NCI-H2227 treated with DMSO at 0.1 percent for 48 hours (cell line): Measurements from ENCODE around the gene GABRA5.
"Not testable (repeated sequence)": the region's sequence is repeated elsewhere in the genome, so short reads cannot be mapped to it uniquely, and the experiment has no call there.

Experiments
- DNase-seq: peaks from one replicate; lab custom pipeline; 2025; lab: John Stamatoyannopoulos, UW

GABRA5 gene

DNA sequence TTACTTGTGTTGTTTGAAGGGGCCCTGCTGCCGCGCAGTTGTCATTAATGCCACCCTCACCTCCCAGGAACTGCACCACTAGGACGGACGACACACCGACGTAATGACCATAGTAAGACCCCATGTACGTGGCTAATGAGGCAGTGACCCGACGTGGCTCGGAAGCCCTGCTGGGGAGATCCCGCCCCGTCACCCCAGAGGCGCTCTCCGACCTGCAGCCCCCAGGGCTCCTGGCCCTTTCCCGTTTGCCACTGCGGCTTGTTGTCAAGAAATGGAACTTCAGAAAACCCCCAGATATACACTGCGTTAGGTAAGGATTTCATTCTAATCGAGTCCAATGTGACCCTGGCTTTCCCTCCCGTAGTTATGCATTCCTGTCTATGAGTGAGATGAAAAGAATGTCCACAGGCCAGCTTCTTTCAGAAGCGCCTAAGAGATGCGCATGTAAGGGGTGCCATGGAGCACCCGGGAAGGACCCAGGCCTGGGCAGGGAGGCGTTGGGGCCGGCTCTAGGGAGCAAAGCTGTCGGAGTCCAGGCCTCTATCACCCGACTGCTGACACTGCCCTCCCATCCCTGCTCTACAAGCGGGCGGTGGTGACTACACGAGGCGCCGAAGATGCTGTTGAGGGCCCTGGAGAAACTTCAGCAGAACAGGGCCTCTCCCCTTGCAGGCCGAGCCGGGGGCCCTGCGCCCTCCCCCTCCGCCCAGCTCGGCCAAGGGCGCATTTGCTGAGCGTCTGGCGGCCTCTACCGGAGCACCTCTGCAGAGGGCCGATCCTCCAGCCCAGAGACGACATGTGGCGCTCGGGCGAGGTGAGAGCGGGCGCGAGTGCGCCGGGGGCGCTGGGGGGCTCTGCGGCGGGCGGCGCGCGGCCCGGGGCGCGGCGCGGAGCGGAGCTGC, at the start of gene GABRA5:
GABRA5 (plus strand) TSS at position 765 of the 902 bp plus-strand sequence. CDS start 2,187 bp downstream, outside the sequence.
- peak; percentile 4 for DNase-seq

DNA sequence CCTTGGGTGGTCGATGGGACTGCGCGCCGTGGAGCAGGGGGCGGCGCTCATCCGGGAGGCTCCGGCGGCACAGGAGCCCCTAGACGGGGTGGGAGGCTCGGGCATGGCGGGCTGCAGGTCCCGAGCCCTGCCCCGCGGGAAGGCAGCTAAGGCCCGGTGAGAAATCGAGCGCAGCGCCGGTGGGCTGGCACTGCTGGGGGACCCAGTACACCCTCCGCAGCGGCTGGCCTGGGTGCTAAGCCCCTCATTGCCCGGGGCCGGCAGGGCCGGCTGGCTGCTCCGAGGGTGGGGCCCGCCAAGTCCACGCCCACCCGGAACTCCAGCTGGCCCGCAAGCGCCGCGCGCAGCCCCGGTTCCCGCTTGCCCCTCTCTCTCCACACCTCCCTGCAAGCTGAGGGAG, 35.7 kb upstream of the GABRA5 start:
- DNase-seq = not testable (repeated sequence)

DNA sequence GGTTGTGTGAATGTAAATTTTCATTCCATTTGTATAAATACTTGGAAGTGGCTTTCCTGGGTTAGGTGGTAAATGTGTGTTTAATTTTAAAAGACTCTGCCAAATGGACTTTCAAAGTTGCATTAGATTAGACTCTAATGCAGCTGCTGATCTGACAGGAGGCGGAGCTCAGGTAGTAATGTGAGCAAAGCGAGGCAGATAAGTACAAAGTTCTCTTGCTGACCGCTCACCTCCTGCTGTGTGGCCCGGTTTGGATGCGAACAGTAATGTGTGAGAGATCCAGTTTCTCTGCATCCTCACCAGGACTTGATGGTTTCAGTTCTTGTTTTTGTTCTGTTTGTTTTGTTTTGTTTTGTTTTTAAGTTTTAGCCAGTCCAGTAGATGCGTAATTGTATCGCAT, 34.9 kb upstream of the GABRA5 start:
- DNase-seq = no peak

DNA sequence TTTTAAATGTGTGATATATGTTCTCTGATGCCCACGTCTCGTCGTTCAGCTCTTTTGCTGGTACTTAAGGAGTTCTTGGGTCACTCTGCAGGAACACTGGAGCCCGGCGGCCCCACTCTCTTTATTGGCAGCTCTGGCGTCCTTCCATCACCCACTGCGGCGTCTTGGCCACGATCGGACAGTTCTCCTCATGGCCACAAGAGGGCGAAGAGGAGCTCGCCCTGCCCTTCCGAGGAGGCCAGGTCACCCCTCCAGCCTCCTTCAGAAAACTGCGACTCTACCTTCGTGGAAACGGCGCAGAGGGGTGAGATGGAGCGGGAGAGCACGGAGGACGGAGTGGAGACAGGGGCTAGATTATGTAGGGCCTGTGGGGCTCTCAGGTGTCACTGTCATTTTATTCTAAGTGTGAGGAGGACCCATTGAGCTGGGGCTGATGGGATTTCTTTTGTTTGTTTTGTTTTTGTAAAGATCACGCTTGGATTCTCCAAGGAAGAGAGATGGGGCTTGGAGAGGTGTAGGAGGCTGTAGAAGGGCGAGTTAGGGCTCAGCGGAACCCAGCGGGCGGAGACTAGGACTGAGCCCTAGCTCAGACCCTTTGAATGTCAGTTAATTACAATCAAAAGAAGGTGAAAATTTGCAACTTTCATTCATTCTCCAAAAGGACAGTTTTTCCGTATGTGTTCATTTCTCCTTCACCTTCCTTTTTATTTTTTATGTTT, 28.0 kb upstream of the GABRA5 start:
- DNase-seq = no peak

DNA sequence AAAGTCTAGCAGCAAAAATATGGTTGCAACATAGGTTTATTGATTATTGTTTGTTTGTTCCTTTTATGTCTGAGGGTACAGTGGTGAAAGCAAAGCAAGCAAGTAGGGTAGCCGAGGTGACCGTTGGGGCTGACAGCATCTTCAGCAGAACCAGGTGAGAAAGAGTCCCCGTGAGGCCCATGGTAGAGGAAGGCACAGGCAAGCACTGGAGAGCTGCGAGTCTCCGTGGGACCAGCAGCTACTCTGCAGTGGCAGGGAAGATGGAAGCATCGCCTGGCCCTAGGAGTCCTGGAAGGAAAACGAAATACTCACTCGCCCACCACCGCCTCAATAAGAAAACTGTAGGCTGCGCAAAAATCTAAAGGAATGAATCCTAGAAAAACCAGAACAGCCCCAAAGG, 25.3 kb upstream of the GABRA5 start:
- DNase-seq = no peak

DNA sequence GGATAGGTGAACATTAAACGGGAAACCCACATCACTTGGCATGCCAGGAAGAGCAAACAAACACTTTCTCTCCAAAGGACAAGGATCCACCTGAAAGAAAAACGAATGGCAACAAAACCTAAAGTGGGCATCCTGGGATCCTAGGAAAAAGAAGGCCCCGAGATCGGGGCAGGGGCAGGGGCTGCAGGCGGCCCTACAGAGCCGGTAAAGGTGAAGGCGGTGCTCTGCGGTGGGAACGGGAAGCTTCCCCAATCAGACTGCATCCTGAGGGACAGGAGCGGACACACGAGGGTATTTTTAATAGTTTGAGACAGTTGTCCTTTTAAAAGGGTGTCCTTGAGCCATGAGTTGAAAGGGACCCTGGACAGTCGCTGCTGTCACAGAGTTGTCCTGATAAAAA, 24.9 kb upstream of the GABRA5 start:
- no peak for DNase-seq

DNA sequence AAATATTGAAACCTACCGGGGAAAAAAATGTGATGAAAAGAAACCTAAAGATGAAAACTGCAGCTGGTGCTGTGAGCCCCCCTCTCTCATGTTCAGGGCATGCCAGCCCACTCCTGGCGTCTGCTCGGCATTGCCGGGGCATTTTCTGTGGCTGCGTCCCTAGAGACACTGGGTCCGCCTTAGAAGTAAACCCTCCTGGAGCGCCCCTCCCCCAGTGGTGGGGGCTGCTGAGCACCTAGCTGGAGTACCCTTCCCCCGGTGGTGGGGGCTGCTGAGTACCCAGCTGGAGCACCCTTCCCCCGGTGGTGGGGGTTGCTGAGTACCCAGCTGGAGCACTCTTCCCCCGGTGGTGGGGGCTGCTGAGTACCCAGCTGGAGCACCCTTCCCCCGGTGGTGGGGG, 24.5 kb upstream of the GABRA5 start:
- no peak for DNase-seq

DNA sequence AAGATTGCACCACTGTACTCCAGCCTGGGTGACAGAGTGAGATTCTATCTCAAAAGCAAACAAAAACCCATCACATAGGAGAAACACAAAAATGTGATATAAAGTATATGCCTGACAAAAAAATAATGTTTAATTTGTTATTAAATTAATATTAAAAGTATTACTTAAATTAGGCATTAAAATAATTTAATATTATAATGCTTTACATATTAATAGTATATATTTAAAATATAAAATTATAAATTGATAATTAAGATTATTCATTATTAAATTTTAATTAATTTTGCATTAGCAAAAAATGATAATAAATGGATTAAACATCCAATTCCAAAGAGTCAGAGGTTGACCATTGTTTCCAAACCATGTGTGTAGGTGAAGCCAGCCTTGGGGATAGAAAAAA, 22.0 kb upstream of the GABRA5 start:
- DNase-seq = no peak

DNA sequence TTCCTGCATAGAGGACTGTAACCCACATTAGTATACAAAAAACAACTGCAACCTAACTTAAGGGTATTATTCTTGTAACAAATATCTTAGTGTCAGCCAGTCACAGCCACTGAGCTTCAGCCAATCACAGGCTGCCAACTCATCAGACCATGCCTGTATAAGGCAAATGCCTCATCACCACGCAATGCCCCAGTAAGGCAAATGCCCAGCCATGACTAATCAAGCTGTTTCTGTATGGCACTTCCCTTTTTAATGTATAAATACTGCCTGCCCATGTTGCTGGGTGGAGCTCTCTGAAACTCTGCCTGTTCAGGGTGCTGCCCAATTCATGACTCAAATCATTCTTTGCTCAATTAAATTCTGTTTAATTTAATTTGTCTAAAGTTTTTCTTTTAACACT, 18.4 kb upstream of the GABRA5 start:
- no peak for DNase-seq

DNA sequence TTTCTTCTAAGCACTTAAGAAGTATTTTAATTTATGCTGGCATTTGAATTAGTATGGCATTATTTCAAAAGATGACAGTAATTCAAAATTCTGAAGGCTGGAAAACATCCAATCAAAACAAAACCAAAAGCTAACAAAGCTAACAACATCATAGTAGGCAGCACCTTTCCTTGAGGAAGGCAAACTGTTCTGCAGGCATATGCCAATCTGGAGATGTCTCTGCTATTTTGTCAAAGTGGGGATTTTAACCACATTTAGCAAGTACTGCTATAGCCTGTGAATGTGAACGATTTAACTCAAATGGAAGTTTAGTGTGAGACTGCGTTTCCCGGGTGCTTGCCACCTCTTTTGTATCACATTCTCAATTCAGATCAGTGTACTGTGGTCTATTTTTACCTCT, 16.7 kb upstream of the GABRA5 start:
- DNase-seq = no peak

DNA sequence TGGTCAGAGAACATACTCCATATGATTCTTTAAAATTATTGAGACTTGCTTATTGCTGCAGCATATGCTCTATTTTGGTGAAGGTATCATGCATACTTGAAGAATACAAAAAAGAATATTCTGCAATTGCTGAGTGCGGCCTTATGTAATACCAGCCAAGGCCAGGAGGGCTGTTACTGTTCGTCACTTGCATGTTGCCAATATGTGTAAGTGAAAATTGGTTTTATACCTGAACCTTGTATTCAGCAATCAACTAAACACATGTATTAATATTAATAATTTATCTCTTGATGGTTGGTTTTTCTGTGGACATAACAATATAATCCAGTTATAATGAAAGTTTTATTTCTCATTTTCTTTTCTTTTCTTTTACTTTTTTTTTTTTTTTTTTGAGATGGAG, 13.9 kb upstream of the GABRA5 start:
- DNase-seq = no peak

DNA sequence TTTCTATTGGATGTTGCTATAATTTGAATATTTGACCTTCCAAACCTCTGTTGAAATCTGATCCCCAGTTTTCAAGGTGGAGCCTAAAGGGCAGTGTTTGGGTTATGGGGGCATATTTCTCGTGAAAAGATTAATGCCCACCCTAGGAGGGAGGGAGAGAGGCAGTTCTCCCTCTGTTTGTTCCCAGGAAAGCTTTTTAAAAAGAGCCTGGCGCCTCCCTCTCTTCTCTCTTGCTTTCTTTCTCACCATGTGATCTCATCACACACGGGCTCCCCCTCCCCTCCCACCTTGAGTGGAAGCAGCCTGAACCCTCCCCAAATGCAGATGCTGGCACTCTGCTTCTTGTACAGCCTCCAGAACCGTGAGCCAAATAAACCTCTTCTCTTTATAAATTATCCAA, 12.4 kb upstream of the GABRA5 start:
- DNase-seq = no peak

DNA sequence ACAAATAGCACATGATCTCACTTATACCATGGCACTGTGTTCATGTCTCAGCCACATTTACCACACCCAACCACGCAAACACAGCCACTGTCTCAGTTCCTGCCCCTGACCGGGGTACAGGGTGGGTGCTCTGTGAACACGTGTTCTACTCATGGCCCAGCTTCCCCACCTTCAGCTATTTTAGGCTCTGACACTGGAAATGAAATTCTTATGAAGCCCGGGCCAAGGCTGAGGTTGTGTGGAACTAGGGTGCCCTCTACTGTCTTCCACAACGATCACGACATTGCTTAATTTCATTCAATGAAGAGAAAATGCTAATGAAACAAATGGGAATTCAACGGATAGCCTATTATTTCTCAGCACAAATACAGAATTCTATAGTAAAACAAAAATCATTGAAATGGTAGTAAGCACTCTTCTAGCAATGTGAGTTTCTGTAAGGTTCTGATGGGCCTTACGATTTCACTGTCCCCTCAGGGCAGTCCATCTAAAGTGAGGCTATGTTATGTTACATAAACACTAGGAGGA, 2.1 kb upstream of the GABRA5 start:
- DNase-seq = peak; percentile 2

DNA sequence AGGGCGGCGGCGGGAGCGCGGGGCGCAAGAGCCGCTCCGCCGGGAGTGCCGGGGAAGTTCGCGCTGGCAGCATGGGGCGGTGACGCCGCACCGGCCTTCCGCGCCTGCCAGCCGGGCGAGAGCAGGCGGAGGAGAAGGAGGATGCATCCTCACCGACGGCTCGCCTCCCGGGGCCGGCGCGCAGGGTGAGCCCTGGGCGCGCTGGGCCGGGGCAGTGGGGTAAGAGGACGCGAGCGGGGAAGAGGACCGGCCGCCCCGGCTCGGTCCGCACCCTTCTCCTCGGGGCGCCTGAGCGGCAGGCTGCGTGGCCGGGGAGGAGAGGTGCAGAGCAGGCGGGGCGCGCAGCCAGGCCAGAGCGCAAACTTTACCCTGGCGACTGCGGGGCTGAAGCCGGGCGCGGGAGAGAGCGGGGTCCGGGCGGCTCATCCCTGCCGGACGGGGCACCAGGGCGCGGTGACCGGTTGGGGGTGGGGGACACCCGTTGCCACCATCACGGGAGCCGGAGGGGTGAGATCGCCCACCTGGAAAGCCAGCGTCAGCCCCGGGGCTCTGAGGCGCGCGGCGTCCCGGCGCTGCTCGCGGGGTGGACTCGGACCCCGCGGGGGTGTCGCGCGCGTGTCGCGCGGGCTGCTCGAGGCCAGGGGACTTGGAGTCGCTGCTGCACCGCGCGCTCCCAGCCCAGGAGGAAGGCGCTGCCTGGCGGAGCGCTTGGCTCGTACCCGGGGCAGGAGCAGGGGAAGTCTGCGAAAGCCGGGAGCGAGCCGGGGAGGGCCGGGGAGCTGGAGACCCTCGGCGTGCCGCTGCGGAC, 542 bp downstream of the GABRA5 start:
- DNase-seq = no peak

DNA sequence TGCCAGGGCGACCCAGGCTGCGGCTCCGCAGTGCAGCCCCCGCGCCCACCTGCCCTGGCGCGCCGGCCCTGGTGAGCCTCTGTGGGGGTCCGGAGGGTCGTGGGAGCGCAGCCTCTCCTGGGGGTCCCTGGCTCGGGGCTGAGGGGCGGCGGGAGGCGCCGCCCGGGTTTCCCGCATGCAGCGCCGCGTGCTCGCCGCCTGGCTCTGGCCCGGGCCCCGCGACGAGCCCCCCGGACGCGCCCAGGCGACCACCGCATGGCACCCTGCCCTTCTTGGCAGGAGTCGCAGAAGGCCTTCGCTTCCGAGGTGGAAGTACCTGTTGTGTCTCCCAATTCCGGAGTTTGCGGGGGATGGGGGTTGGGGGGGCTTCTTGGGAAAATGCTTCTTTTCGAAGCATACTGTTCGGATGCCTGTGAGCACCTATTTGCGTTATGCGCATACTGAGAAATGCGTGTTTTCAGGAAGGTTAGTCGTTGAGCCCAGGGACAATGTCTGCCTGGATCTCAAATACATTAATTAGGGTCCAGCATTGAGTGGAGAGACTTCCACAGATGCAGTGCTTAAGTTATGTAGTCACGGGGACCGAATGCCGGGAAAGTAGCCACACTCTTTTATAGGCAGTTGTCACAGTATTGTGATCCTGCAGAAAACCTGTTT, 1.3 kb downstream of the GABRA5 start:
- no peak for DNase-seq

DNA sequence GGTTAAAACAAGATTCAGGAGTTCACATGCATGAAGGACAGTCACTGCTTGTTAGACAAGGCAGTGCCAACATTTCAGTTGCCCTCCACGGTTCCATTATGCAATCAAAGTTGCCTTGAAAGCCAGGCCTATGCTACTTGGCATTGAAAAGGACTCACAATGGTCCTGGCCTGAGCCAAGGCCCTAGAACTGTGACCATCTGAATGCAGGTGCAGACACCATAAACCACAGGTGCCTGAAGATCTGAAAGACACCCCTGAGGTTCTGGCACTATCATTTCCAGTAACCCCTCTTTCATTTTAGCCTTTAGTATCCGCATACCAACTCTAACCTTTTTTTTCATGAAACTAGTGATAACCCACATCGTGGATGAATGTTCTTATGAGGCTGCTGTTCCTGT, 2.8 kb downstream of the GABRA5 start:
- no peak for DNase-seq

DNA sequence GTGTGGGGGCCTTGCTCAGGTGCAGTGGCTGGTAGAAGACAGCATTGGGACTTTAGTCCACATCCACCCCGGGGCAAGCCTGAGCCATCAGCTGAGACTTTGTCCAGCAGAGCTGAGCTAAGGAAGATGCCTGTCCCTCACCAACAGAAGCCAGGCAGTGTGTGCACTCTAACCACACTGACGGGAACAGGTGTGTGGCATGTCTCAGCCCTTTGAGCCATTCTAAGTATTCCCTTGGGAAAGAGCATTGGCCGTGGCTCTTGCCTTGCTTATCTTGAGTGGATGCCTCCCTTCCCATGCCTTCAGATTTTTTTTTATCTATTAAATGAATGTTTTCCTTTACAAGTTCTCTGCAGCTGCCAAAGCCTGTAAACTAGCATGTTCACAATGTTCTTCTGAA, 3.5 kb downstream of the GABRA5 start:
- DNase-seq = no peak

DNA sequence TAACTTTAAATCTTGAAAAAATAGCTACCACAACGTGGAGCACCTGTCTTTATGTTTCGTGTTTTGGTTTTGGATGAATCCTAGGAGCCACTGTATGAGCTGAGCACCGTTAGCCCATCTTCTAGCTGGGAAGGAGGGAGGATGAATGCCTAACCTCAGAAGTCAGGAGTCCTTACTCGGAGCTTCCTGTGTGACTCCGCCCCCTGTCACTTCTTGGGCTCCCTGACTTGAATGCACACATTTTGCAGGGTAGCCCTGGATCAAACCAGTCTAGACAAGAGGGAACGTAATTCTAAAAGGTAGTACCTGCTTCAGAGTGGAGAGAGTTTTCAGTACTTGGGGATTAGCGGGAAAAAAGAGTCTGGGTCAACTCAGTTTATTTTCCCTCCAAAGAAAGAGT, 5.3 kb downstream of the GABRA5 start:
- DNase-seq = no peak

DNA sequence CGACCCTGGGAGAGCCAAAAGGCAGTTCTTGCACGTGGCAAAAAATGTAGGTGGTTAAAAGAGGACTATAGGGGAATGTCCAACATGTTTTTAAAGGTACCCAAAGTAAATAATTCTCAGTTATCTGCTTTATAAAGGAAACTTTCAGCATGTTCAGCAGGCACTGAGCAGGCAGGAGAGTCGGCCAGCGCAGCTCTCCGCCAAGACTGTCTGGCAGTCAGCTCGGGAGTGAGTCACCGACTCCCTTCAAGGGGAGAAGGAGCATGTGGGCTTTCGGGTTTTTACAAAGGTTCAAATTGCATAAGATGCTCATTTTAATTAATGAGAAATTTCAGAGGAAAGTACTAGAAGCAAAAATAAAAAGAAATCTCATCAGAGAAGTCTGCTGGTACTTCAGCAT, 7.0 kb downstream of the GABRA5 start:
- DNase-seq = no peak

DNA sequence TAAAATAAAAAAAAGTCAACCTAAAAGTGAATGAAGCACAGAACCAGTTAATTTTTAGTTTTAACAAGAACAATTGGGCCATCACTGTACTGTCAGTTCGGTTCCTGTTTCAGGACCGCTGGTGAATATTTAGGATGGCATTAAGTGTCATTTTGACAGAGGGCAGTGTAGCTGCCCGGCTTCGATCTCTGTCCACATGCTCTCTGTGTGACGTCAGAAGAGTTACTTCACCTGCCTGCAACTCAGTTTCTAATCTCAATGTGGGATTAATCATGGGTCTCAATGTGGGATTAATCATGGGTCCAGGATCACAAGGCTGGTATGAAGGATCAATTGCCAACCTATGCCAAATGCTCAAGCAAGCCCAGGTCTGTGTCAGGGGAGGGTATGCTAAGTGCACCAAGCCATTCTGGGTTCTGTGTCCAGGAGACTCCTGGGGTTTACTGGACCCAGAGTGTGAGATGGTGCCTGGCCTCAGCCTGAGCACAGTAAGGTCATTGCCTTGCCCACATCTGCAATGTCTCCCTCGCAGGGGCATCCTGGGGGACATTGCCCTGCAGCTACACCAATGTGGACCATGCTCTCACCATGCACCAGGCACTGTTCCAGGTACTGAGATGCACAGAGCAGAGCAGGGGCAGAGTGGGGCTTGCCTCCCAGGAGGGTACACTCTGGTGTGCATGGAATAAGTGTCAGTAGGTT, 8.1 kb downstream of the GABRA5 start:
- DNase-seq = no peak

DNA sequence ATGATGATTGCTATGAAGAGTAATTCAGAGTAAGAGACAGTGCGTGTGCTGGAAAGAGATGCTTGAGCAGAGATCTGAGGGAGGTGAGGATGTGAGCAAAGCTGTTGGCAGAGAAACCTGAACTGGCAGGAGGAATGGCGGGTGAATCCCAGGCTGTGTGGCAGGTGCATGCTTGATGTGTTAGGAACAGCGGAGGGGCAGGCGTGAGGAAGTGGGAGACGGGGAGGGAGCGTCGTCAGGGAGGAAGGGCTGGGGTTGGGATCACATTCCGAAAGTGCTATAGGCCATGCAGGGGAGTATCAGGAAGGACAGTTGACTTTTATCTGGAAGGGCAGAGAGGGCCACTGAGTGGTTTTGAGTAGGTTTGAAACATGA, 8.6 kb downstream of the GABRA5 start:
- no peak for DNase-seq
